Uterus (tissue), 4 donors: Measurements from ENCODE around the gene SPAG7. TPM values are rescaled to one million over a fixed set of nuclear protein-coding genes. Genes with fewer than 3 reads are reported as not detected.

Experiments
- DNase-seq, 2 donors: peaks; one replicate each; pipeline ENCODE4 v3.0.0-alpha.2; 2019 to 2020
- H3K27ac ChIP-seq, 2 donors: fragments of 200-600 bp; sonication (generic); 1 replicate in 1 of 2; 2 replicates in 1 of 2; pipeline ENCODE4 v1.5.1; 2016 to 2018
- H3K27me3 ChIP-seq, 2 donors: fragments of 200-600 bp; sonication (generic); one replicate each; pipeline ENCODE4 v1.5.1; 2018 to 2019; ENCODE audit warnings: control low read depth in 1 of 2
- H3K36me3 ChIP-seq, 2 donors: fragments of 200-600 bp; sonication (generic); one replicate each; pipeline ENCODE4 v1.5.1; 2019; ENCODE audit warnings: control low read depth in 1 of 2
- H3K4me1 ChIP-seq, 2 donors: fragments of 200-600 bp; sonication (generic); one replicate each; pipeline ENCODE4 v1.5.1; 2018 to 2019; ENCODE audit warnings: control low read depth in 1 of 2
- H3K4me3 ChIP-seq, 2 donors: fragments of 200-600 bp; sonication (generic); 1 replicate in 1 of 2; 2 replicates in 1 of 2; pipeline ENCODE4 v1.5.1; 2018 to 2019; ENCODE audit warnings: mild to moderate bottlenecking in 1 of 2
- H3K9me3 ChIP-seq, 2 donors: fragments of 200-600 bp; sonication (generic); one replicate each; pipeline ENCODE4 v1.5.1; 2019; ENCODE audit warnings: control low read depth in 1 of 2
- POLR2A ChIP-seq, 2 donors: fragments of 450-650 bp; IDR thresholded peaks; one replicate each; pipeline ENCODE4 v1.6.1; 2016; ENCODE audit warnings: antibody characterized with exemption in 2 of 2, mild to moderate bottlenecking in 1 of 2, moderate library complexity in 1 of 2
- intact Hi-C: fragments of 100-400 bp; cut with DNase I; formaldehyde crosslinking; loops from one replicate; pipeline ENCODE4 v1.15.1; 2023; ENCODE audit warnings: low total_unique reads
- total RNA-seq, 4 donors: library from RNA; depleted of rRNA in 3 of 4; stranded (reverse); fragments of >200 nt in 3 of 4; gene quantifications; one replicate each; pipeline versions ENCODE4 v1.1.0 to v1.2.4, GENCODE V29; 2014 to 2023
- TF ChIP-seq, protein P1 (sequence below), 4 experiments: fragments of 200-600 bp in 2 of 4; fragments of 450-650 bp in 2 of 4; sonication (generic) in 2 of 4; IDR thresholded peaks; one replicate each; pipeline ENCODE4 v1.5.1; 2016 to 2019; ENCODE audit warnings: antibody characterized with exemption in 4 of 4, mild to moderate bottlenecking in 2 of 4, moderate library complexity in 1 of 4
- donor health status: DM: yes; HTN: yes; CAD: no.

The SPAG7 gene
- total RNA-seq, 4 donors from 2014 or later, result 18.4 to 58.3 (median 34.0) TPM

DNA sequence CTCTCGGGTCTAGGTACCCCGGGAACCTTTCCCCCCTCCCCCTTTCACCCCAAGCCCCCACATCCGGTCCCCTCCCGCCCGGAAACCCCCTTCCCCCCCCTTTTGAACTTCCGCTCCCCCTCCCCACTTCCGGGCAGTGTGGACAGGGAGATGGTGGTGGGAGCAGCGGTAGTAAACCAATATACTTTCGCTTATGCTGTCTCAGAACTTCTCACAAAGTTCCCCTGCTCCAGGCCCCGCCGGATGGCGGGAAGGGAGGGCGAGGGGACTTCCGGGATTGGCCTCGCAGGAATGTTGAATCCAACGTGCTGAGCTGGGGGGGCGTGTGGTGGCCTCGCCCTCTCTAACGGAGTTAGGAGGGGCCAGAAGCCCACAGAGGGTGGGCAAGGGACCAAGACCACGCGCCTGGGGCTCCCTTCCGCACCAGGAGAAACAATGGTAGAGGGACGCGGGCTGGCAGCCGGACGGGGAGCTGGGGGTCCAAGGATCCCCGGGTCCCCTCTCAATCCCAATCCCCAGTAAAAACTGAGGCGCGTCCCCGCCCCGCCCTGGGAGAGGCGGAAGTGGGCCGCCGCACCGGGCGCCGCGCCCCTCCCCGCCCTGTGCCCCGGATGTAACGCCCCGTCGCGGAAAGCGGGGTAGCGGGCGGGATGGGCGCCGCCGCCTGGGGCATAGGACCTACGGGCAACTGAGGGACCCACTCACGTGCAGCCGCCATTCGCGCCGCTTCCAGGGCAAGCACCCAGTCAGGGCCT is 20.0 kb downstream of the SPAG7 start:
- Histone ChIP-seq H3K36me3 (no peaks in the 10 kb centered on the region), H3K27me3 (no peaks in the 10 kb centered on the region), H3K4me1 (peaks cover 12 to 17% of the 10 kb centered on the region in 2 donors), H3K4me3 (peak overlapping the region; percentile 82 to 97), H3K9me3 (no peaks in the 10 kb centered on the region), H3K27ac (peak overlapping the region; percentile 93 to 98)
- DNase-seq, result peak; percentile 57 to 71
- TF ChIP-seq, protein P1, sequence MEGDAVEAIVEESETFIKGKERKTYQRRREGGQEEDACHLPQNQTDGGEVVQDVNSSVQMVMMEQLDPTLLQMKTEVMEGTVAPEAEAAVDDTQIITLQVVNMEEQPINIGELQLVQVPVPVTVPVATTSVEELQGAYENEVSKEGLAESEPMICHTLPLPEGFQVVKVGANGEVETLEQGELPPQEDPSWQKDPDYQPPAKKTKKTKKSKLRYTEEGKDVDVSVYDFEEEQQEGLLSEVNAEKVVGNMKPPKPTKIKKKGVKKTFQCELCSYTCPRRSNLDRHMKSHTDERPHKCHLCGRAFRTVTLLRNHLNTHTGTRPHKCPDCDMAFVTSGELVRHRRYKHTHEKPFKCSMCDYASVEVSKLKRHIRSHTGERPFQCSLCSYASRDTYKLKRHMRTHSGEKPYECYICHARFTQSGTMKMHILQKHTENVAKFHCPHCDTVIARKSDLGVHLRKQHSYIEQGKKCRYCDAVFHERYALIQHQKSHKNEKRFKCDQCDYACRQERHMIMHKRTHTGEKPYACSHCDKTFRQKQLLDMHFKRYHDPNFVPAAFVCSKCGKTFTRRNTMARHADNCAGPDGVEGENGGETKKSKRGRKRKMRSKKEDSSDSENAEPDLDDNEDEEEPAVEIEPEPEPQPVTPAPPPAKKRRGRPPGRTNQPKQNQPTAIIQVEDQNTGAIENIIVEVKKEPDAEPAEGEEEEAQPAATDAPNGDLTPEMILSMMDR (IDR thresholded peaks at IDR 0.05), result no peak
- peak in 1 of 2 donors; percentile 5 for TF ChIP-seq POLR2A (IDR thresholded peaks at IDR 0.05)
- intact Hi-C loops, result no loop called here

DNA sequence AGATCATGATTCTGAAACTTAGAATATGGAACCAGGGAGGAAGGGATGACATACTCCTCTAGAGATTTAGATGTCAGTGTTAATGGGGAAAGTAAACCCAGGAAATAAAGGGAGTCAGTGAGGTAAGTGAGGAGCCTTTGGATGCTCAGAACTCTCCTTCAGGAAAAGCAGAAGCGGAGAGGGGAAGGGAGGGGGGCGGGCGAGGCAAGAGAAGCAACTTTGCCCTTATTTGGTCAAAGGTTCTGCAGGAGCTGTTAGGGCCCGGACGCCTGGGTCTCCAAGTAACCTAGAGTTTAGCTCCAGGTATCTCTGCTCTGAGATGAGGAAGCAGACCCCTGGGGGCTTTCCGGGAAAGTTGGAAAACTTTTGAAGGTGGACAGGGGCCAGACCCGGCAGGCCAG is 20.6 kb downstream of the SPAG7 start:
- intact Hi-C loops, result no loop called here
- H3K4me3 ChIP-seq, result peak overlapping the region; percentile 82 to 97
- peak overlapping the region; percentile 93 to 98 for H3K27ac ChIP-seq
- no peaks in the 10 kb centered on the region for H3K36me3 ChIP-seq
- peaks cover 12 to 17% of the 10 kb centered on the region in 2 donors for H3K4me1 ChIP-seq
- H3K9me3 ChIP-seq, result no peaks in the 10 kb centered on the region
- no peaks in the 10 kb centered on the region for H3K27me3 ChIP-seq
- TF ChIP-seq POLR2A (IDR thresholded peaks at IDR 0.05), result no peak
- peak in 1 of 2 donors; percentile 46 for DNase-seq

DNA sequence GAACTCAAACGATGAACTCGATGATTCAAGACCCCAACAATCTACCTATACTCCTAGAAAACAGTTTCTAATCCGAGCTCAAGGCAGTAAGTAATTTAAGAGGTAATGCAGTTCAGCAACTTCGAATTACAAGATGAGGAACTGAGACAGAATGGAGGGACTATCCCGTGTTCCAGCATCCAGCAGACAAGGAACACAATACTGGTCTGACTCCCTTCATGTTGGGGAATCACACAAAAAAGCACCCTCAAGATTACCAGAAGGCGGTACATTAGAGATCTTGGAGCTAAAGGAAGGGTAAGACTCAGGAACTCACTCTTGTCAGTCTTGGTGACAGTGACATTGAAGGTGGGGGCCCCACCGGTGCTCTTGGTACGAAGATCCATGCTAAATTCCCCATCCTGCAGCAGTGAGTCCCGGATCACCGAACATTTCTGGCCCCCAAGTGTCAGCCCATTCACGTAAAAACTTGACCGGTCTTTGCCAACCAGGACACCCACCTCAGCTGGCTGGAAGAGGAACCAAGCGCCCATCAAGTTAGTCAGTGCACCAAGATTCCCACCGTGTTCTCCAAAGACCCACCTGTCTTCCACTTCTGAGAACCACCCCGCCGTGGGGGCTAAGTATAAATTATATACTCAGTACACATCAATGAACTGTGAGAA is 21.2 kb downstream of the SPAG7 start:
- TF ChIP-seq, protein P1 (IDR thresholded peaks at IDR 0.05), result no peak
- no peak for TF ChIP-seq POLR2A (IDR thresholded peaks at IDR 0.05)
- intact Hi-C loops, result no loop called here
- DNase-seq, result peak in 1 of 2 donors; percentile 14
- H3K4me3 ChIP-seq, result peak overlapping the region; percentile 82 to 97
- no peaks in the 10 kb centered on the region for H3K9me3 ChIP-seq
- peaks cover 12 to 17% of the 10 kb centered on the region in 2 donors for H3K4me1 ChIP-seq
- H3K36me3 ChIP-seq, result no peaks in the 10 kb centered on the region
- peak overlapping the region; percentile 93 to 98 for H3K27ac ChIP-seq
- H3K27me3 ChIP-seq, result no peaks in the 10 kb centered on the region

DNA sequence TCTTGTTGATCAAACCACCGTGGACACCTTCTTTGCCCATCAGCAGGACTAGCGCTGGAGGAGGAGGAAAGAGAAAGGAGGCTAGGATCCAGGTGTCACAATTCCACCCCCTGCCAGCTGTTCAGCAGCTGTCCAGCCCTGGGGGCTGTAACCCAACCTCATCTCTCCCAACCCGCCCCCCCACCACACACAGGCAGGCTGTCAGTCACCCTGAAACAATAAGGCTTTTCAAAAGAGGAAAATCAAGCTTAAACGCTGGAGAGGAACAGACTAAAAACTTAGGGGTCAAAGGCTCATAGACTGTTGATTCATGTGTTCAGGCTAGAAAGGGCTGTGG is 21.7 kb downstream of the SPAG7 start:
- TF ChIP-seq, protein P1 (IDR thresholded peaks at IDR 0.05), result no peak
- no peak for TF ChIP-seq POLR2A (IDR thresholded peaks at IDR 0.05)
- Histone ChIP-seq H3K9me3 (no peaks in the 10 kb centered on the region), H3K4me3 (peak overlapping the region in 1 of 2 donors; percentile 82), H3K36me3 (no peaks in the 10 kb centered on the region), H3K27ac (peak overlapping the region; percentile 93 to 98), H3K27me3 (no peaks in the 10 kb centered on the region), H3K4me1 (peaks cover 12 to 21% of the 10 kb centered on the region in 2 donors)
- no peak for DNase-seq
- intact Hi-C loops, result no loop called here

DNA sequence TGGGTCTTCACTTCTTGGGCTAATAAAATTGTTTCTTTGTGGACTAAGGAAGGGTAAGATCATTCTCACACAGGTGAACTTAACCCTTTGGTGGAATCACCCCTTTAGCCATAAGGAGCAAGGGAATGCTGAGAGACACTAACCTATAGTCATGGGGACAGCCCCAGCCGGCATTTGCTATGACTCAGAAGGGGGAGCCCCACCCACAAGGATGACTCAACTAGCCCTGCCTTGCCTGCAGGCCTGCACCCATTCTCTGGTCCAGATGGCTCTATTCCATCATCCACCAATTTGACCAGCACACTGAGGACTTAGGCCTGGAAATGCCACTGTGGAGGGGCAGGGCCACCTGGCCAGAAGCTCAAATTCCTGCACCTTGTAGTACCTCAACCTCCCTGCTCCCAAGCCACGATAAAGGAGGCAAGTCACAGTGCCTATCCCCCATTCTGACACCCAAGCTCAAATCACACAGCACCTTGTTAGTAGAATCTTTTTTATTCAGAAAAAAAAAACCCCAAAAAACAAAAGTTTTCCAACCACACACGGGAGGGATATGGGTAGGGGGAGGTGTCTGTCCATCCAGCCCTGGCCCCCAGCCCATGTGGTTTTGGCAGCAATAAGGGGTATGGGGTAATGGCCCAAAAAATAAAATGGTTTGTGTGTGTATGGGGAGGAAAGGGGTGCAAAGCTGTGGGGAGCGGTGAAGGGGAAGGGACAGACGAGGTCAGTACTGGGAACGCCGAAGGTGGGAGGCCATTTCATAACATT is 22.3 kb downstream of the SPAG7 start:
- Histone ChIP-seq H3K9me3 (no peaks in the 10 kb centered on the region), H3K27ac (peak overlapping the region; percentile 93 to 98), H3K36me3 (no peaks in the 10 kb centered on the region), H3K4me1 (peaks cover 12 to 21% of the 10 kb centered on the region in 2 donors), H3K4me3 (peak overlapping the region in 1 of 2 donors; percentile 82), H3K27me3 (no peaks in the 10 kb centered on the region)
- TF ChIP-seq, protein P1 (IDR thresholded peaks at IDR 0.05), result no peak
- no peak for TF ChIP-seq POLR2A (IDR thresholded peaks at IDR 0.05)
- peak; percentile 79 to 87 for DNase-seq
- intact Hi-C loops, result no loop called here
